HG02798 (cell line): ENCODE results near the gene ITGA4.

Experiments
- ATAC-seq: cut with Tn5 transposase; IDR thresholded peaks from one replicate; pipeline ENCODE4 v1.9.1; 2021; ENCODE audit warnings: mild to moderate bottlenecking; ENCODE audit not compliant: unreplicated experiment, poor library complexity

ITGA4 gene

GRCh38 chr2:181485638-181485946 lies 28.4 kb downstream of the ITGA4 start:
- ATAC-seq = no peak

- no peak for ATAC-seq
Observed at GRCh38 chr2:181499231-181499630, 42.0 kb downstream of the ITGA4 start.

DNA sequence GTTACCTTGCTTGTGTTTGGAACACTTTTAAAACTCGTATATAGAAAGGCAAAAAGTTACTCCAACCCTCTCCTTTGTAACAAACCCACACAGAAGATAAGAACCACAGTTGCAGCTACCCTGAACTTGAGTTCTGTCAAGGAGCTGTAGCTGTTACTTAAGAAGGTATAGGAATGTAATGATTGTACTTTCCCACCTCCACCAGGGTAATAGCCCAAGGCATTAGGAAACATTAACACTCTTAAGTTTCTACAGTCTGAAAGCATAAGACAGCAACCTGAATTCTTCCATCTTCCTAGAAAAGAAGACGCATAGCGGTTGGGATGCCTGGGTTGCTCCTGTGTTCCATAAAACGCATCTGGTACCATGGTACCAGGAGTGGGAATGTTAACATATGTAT lies 43.0 kb downstream of the ITGA4 start:
- ATAC-seq = no peak

- no peak for ATAC-seq
Observed at GRCh38 chr2:181515719-181516118, 58.5 kb downstream of the ITGA4 start.

DNA sequence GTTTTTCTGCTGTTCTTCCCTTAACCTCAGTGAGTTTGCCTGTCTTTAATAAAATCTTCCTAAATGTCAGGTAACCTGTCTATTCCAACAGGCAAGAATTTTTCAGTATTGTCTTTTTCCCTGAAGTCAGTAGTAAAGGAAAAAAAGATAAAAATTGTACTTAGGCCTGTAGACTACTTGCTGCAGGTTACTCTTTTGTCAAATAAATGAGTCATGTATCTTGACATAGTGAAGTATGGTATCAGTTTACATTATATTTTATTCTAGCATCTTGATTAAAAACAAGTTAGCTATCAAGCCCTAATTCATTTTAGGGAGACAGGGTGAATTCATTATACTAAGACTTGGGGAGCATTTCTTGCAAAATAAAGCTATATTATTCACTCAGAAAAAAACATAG lies 59.8 kb downstream of the ITGA4 start:
- ATAC-seq = no peak

- no peak for ATAC-seq
Observed at GRCh38 chr2:181517685-181518301, 60.6 kb downstream of the ITGA4 start.

- ATAC-seq = no peak
Observed at GRCh38 chr2:181520253-181520652, 63.1 kb downstream of the ITGA4 start.

DNA sequence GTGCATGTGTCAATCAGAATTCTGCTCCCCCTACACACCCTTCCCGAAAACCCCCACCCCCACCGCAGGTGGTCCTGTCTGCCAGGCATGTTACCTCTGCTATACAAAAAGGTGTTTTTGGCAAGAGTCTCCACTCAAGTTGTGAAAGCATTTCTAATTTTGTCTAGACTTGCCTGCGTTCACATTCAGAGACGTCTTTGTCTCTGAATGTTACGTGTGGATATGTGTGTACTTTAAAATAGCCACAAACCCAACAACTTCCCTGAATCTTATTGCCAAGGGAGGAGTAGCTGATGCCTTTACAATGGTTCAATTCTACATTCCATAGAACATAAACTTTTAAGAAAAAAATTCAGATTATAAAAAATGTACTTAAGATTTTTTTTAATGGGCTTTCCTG lies 66.6 kb downstream of the ITGA4 start:
- ATAC-seq = no peak

- ATAC-seq = no peak
Observed at GRCh38 chr2:181526014-181526413, 68.8 kb downstream of the ITGA4 start.

GRCh38 chr2:181527058-181527457 lies 69.9 kb downstream of the ITGA4 start:
- no peak for ATAC-seq

DNA sequence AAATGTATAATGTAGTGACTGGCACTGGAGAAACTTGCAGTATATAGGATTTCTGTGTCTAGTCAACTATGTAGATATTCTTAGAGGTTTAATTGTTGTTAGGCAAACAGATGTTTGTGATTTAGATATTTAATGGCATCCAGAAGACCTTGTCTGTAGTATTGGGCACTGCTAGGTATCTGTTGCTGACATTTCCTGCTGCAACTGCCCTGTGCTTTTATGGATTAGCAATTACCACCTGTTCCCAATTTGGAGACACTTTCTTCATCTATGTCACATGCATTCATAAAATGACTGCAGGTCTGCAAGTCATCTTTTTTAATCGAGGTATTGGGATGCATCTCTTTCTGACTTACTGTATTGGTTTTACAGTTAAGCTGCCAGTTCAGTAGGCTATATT lies 71.3 kb downstream of the ITGA4 start:
- ATAC-seq = no peak

DNA sequence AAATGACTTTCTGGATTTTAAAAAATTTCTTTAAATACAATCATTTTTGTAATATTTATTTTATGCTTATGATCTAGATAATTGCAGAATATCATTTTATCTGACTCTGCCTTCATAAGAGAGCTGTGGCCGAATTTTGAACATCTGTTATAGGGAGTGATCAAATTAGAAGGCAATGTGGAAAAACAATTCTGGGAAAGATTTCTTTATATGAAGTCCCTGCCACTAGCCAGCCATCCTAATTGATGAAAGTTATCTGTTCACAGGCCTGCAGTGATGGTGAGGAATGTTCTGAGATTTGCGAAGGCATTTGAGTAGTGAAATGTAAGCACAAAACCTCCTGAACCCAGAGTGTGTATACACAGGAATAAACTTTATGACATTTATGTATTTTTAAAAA lies 79.5 kb downstream of the ITGA4 start:
- ATAC-seq = no peak

DNA sequence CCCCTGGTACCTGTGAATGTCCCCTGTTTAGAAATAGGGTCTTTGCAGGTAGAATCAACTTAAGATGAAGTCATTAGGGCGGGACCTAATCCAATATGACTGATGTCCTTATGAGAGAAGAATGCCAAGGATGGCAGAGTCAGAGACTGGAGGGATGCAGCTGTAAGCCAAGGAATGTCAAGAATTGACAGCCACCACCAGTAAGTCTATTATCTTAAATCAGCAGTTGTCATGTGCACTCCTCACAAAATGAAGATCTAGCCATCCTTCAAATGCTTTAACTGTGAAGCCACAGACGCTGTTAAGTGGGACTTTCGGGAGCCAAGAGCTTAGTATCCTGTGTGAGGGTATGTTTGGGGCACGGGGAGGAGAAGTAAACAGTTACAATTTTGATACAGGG lies 83.2 kb downstream of the ITGA4 start:
- no peak for ATAC-seq

DNA sequence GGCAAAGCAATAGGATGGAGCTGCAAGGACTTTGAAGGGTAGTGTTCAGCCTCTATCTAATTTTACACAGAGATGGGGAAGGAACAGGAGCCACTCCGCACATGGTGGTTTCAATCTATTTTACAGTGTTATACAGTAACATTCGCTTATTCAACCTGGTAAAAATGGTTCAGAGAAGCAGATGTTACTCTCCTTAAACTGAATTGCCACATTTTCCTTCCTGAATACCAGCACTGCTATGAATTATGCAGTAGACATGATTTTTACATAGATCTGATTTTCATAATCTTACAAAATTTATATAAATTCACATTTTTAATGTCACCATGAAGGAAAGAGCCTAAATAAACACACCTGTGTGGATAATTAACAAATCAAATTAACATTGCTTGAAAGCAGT lies 85.0 kb downstream of the ITGA4 start:
- no peak for ATAC-seq

- ATAC-seq = no peak
Observed at GRCh38 chr2:181546086-181546485, 88.9 kb downstream of the ITGA4 start.

DNA sequence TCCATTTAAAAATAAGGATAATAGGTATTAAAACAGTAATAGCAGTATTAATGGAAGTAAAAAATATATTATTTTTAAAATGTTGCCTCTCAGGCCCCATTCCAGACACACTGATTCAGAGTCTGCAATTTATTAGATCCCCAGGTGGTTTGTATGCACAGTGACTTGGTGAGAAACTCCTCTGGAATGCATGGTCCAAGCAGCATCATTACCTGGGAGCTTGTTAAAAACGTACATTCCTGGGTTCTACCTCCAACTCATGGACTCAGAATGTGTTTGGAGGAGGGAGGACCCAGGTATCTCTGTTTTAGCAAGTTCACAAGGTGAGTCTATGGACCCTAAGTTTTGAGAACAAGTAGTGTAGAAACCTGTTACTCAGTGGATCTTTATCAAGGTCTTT lies 95.6 kb downstream of the ITGA4 start:
- ATAC-seq = no peak

GRCh38 chr2:181553244-181553643 lies 96.1 kb downstream of the ITGA4 start:
- no peak for ATAC-seq

DNA sequence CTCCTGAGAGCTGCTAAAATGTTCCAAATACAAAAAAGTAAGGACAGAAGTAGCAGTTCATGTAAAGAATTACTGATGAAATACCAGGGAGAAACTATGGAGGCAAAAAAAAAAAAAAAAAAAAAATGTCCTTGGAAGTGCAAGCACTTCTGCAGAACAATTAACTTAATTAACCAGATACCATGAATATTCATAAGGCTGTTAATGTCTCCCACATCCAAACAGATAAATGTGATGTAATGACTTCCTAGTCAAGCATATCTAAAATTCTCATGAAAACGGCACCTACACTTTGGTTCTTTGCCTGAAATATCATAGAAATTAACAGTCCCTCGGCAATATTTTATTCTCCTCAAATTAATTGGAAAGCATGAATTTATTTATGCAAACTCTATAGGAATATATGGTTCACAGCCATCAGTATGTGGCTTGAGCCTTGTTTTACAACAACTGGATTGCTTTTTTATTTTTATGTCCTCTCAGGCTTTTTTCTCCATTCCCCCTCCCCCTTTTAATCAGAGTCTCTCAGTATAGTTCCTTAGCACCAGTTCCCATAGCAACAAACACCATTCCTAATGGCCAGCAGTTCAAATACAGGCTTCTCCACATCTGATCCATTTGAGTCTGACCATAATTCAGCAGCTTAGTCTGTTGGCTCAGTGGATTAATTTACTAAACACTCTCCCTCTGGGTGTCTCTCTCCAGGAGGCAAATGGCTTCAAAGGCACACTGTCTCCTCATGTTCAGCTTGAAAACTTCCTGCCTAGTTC lies 97.1 kb downstream of the ITGA4 start:
- ATAC-seq = no peak

DNA sequence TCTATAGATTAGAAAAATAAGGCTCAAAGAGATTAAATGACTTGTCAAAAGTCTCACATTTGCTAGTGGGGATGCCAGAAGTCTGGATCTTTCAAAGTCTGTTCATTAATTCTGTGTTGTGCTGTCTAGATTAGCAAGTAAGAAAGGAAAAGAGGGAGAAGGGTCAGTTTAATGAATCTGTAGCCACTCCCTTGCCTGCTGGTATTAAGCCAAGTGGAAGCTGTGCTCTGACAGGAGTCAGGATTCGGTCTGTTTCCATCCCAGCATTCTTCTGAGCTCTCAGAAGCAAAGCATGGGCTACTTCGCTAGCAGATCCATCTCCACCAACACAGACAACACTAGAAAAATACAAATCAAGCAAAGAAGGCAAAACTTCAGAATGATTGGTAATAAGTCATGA lies 101.2 kb downstream of the ITGA4 start:
- no peak for ATAC-seq

DNA sequence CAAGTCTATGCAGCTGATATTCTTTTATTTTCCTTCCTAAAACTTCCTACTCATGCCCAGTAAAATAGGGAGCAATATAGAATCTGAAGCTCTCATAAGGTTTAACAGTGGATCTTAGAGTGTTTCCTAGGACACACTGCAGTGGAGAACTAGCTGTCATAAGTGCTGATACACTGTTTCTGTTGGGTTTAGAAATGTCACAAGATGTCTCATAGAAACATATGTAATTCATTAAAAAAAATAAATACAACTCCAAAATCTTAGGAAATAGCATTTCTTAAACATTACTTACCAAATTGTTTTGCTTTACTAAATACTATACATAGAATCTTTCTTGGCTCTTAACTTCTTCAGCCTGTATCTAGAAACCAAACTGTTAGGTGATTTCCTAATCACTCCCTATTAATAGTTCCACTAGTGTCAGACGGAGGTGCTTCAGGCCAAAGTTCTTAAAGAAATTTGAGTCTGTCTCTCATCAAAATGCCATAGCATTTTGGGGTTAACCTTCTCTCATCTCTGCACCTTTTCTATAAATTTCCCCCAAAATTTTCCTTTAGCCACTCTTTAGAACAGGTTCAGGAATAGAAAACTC lies 106.0 kb downstream of the ITGA4 start:
- peak; percentile 79 for ATAC-seq

DNA sequence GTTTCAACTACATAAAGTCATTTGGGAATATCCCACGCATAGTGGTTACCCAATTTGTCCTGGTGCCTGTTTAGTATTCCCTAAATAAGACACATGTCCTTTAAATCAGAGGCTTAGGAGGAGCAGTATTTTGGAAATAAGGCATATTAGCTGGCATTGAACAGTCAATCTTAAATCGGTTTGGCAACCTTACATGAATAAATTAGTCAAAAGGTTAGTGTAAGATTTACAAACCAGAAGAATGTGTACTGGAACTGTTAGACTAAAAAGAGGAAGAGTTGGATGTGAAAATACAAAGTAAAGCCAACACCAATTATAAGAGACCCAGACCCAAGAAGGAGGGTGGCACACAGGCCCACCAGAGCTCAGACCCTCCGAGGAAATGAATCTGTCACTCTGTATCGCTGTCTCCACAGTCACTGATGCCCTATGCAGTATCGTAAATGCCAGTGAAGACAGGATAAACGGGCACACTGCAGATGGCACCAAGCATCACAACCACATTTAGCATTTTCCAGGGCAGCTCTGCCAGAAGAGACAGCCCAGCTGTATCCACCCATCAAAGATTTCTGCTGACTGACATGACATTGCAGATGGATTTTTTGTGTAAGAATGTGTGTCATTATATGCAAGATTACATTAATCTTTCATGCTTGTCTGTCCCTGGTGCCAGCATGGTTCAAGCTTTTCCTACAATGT lies 109.3 kb downstream of the ITGA4 start:
- no peak for ATAC-seq
